ENCODE results near the gene CTSK. TPM values are rescaled to one million over a fixed set of nuclear protein-coding genes. Genes with fewer than 3 reads are reported as not detected.

CTSK gene
- total RNA-seq, 1 donor from 2014 or later, result 6.6 TPM

GRCh38 chr1:150765296-150765976, 42.6 kb downstream of the CTSK start, which contains the start of gene CTSS:
TSS of gene CTSS (minus strand) at chr1:150765778. CDS start at chr1:150764763, 1,015 bp downstream.
- no peaks in the 10 kb centered on the region for H3K27me3 Mint-ChIP-seq

GRCh38 chr1:150764617-150765101, 43.4 kb downstream of the CTSK start:
- Mint-ChIP-seq H3K4me1 (ENCODE audit: low read depth) (peaks cover 1% of the 10 kb centered on the region), H3K27me3 (no peaks in the 10 kb centered on the region), H3K9me3 (ENCODE audit: low read depth) (peaks cover 7% of the 10 kb centered on the region), H3K4me3 (ENCODE audit: low read depth) (no peak overlapping the region), H3K27ac (no peak overlapping the region), H3K36me3 (ENCODE audit: insufficient read depth) (peaks cover 3% of the 10 kb centered on the region)
- no peak for TF ChIP-seq CTCF (IDR thresholded peaks at IDR 0.05; ENCODE audit: unreplicated experiment)
- DNase-seq (ENCODE audit: low spot score, unreplicated experiment), result no peak

More at GRCh38 chr1:150765296-150765976, 42.6 kb downstream of the CTSK start, which contains the start of gene CTSS:
- DNase-seq (ENCODE audit: low spot score, unreplicated experiment), result no peak
- Mint-ChIP-seq H3K27ac (no peak within 1 kb of the TSS), H3K4me1 (ENCODE audit: low read depth) (peaks cover 1% of the 10 kb centered on the region), H3K4me3 (ENCODE audit: low read depth) (no peak within 1 kb of the TSS), H3K36me3 (ENCODE audit: insufficient read depth) (peaks cover under 1% of the 10 kb centered on the region), H3K9me3 (ENCODE audit: low read depth) (peaks cover 1% of the 10 kb centered on the region)
- no peak for TF ChIP-seq CTCF (IDR thresholded peaks at IDR 0.05; ENCODE audit: unreplicated experiment)

- Mint-ChIP-seq H3K36me3 (ENCODE audit: insufficient read depth) (peaks cover 3% of the 10 kb centered on the region), H3K4me1 (ENCODE audit: low read depth) (peaks cover 1% of the 10 kb centered on the region), H3K4me3 (ENCODE audit: low read depth) (no peak overlapping the region), H3K9me3 (ENCODE audit: low read depth) (peaks cover 8% of the 10 kb centered on the region), H3K27ac (no peak overlapping the region), H3K27me3 (no peaks in the 10 kb centered on the region)
- TF ChIP-seq CTCF (IDR thresholded peaks at IDR 0.05; ENCODE audit: unreplicated experiment), result no peak
- DNase-seq (ENCODE audit: low spot score, unreplicated experiment), result no peak
Observed at GRCh38 chr1:150763018-150763417, 45.0 kb downstream of the CTSK start.

- H3K36me3 Mint-ChIP-seq (ENCODE audit: insufficient read depth), result peaks cover 3% of the 10 kb centered on the region
- no peak for DNase-seq (ENCODE audit: low spot score, unreplicated experiment)
- H3K9me3 Mint-ChIP-seq (ENCODE audit: low read depth), result peaks cover 8% of the 10 kb centered on the region
- TF ChIP-seq CTCF (IDR thresholded peaks at IDR 0.05; ENCODE audit: unreplicated experiment), result no peak
- H3K4me1 Mint-ChIP-seq (ENCODE audit: low read depth), result peaks cover 1% of the 10 kb centered on the region
- no peaks in the 10 kb centered on the region for H3K27me3 Mint-ChIP-seq
- no peak overlapping the region for H3K4me3 Mint-ChIP-seq (ENCODE audit: low read depth)
- H3K27ac Mint-ChIP-seq, result no peak overlapping the region
Observed at GRCh38 chr1:150762552-150762951, 45.5 kb downstream of the CTSK start.

- H3K36me3 Mint-ChIP-seq (ENCODE audit: insufficient read depth), result peaks cover 3% of the 10 kb centered on the region
- DNase-seq (ENCODE audit: low spot score, unreplicated experiment), result no peak
- no peak overlapping the region for H3K27ac Mint-ChIP-seq
- TF ChIP-seq CTCF (IDR thresholded peaks at IDR 0.05; ENCODE audit: unreplicated experiment), result no peak
- peaks cover 8% of the 10 kb centered on the region for H3K9me3 Mint-ChIP-seq (ENCODE audit: low read depth)
- H3K4me3 Mint-ChIP-seq (ENCODE audit: low read depth), result no peak overlapping the region
- no peaks in the 10 kb centered on the region for H3K27me3 Mint-ChIP-seq
- peaks cover 1% of the 10 kb centered on the region for H3K4me1 Mint-ChIP-seq (ENCODE audit: low read depth)
Observed at GRCh38 chr1:150761801-150762200, 46.3 kb downstream of the CTSK start.

All from progenitor cell of endocrine pancreas (in vitro differentiated cells).